UCSD-AML1 (cell line): ENCODE measurements around the gene SMAD1.

Experiments used
- DNase-seq: peaks from one replicate; lab custom pipeline; 2025; ENCODE audit not compliant: unreplicated experiment; lab: John Stamatoyannopoulos, UW

Gene SMAD1

DNA sequence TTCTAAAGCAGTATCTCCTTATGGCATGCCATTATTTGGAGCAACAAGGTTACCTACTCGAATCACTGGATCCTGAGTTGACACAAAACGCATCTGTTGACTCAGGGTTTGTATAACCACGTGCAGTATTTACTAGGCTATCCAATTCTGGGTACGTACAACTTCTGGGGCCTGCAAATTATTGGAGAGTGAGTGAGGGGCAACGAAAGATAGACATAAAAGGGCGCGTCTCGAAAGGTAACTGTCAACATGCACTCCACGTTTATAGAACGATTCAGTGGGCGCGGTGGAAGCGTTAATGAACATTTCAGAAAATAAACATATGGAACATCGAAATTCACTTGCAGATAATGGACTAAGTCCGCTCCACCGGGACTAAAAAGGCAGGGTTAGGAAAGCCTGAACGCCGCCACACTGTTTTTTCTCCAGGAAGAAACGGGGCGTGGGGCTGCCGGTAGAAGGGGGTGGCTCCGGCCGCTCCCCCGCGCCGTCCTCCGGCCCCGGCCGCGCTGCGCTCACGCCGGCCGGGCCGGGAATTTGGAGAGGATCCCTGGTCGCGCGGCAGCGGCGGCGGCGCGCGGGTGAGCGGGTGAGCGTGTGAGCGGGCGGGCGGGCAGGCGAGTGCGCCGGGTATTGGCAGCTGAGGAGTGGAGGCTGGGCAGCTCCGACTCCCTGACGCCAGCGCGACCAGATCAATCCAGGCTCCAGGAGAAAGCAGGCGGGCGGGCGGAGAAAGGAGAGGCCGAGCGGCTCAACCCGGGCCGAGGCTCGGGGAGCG, at the start of gene SMAD1:
TSS of gene SMAD1 (plus strand) at position 690 of the 778 bp plus-strand sequence. CDS start 32,761 bp downstream, outside the sequence.
- DNase-seq, result peak; percentile 85

DNA sequence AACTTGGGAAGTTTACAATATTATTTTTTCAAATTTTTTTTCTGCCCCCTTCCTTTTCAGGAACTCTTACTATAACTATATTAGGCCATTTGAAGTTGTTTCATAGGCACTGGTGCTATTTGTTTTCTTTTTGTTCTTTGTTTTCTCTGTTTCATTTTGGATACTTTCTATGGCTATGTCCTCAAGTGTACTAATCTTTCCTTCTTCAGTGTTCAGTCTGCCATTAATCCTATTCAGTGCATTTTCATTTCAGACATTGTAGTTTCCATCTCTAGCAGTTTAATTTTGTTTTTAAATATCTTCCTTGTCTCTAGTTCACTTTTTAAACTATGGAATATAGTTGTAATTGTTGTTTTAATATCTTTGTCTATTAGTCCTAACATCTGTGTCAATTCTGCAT, 48.0 kb upstream of the SMAD1 start:
- DNase-seq, result no peak

DNA sequence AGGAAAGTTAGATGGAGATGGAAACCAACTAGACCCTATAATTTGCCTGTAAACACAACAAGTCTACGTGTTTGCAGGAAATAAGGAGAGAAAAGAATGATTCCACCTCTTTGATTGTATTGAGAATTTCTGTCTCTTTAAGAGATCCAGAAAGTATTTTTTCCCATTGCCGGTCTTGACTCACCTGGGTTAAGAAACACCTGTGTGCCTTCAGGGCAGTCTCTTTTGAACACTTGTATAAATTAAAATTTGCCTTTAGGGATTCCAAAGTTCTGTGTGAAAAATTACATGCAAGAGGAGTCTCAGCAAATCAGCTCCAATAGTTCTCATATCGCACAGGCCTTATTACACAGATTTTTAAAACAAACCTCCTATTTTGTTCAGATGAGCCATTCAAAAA, 46.0 kb upstream of the SMAD1 start:
- DNase-seq, result no peak

DNA sequence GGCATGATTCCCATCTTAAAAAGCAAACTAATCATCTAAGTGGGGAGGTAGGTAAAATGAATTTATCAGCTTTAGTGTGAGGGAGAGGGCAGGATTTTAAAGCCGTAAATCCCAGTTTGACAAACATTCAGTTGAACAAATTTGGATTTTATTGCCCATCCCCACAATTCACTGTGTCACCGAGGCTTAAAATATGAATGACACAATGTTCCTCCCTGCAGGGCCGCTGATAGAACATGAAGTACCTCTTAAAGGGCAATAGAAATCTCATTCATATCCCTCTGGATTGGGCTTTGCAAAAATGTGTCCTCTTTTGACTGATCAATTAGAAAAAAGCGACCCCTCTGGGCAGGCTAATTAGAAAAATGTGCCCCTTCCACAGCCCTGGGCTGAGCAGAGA, 45.5 kb upstream of the SMAD1 start:
- DNase-seq, result no peak

DNA sequence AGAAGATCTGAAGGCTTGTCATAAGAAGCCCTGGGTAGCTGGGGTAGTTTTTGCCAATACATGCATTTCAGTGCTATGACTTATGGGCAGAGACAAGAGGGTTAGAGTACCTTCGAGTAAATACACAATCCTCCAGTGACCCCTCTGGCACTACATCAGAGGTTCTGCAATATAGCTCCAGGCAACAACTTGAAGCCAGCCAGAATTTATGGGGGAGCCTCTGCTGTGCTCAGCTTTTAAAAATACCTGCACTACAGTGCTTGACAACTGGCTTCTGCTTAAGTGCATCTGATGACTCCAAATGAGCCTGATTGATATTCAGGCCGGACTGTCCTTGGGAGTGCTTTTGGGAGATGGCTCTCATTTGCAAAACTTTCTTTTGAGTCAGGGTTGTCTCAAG, 44.9 kb upstream of the SMAD1 start:
- DNase-seq, result no peak

DNA sequence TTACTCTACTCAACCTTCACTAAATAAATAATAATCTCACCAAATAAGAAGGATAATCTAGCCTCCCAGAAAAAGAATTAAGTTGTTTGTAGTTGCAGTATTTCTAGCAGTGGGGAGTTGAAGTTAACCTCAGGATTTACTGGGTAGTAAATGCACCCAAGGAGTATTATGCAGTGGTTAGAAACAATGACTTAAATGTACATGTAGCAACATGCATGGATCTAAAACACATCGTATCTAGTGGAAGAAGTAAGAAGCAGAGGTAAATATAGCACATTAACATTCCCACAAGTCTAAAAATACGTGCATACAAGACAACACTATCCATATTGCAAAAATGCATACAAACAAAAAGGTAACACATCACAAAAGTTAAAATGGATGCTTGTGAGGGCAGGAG, 44.2 kb upstream of the SMAD1 start:
- no peak for DNase-seq

DNA sequence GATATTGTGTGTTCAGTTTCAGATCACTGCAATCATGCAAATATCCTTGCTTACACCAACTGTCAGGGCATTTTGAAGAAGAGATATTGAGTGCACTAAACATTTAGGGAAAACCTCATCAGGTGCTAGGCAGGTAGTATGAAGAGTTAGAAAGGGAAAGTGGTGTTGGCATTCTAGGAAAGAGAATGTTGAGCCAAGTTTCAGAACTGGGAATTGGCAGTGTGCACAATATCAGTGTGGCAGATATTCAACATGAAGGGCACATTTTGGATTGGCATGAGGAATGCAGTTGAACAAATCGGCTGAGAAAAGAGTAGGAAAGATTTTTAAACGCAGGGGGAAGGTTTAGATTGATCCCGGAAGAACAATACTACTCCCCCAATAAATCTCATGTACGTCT, 43.4 kb upstream of the SMAD1 start:
- DNase-seq, result no peak

DNA sequence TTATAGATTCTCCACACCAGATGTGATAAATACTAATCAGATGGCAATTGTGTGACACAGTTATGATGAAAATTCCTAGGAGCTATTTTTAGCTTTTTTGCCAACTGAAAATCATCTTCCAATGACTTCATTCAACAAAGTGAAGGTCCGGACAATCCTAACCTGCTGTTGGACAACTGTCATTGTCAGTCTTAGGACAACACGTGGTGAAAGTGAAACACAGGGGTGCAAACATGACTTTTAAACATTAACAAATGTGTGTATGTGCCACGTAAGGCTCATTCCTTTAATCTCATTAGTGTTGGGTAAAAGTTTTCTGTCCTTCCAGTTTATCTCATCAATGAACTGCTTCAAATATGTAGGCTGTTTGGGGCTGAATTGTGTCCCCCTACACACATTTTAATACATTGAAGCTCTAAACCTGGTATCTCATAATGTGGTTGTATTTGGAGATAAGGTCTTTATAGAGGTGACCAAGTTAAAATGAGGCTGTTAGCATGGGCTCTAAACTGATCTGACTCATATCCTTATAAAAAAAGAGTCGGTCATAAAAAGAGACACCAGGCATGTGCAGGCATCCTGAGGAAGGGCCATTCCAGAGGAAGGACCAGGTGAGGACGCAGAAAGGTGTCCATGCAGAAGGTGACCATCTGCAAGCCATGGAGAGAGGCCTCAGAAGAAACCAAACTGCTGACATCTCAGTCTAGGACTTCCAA, 41.2 kb upstream of the SMAD1 start:
- no peak for DNase-seq

DNA sequence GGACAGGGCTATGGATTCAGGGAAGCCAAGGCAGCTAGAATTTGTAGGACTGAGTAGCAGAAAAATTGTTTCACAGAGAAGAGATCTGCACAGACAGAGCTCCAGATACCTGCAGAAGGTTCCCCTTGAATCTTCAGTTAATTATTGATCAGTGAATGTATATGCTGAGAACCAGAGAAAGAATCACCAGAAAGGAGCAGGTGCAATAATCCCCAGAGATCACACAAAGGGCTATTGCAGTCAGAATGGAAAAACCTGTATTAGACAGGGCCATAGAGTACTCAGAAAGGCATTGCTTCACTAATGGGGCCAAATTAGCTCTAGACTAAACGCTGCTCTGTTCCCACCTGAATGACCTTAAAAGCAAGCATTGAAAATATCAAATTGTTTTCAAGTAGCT, 35.5 kb upstream of the SMAD1 start:
- no peak for DNase-seq

DNA sequence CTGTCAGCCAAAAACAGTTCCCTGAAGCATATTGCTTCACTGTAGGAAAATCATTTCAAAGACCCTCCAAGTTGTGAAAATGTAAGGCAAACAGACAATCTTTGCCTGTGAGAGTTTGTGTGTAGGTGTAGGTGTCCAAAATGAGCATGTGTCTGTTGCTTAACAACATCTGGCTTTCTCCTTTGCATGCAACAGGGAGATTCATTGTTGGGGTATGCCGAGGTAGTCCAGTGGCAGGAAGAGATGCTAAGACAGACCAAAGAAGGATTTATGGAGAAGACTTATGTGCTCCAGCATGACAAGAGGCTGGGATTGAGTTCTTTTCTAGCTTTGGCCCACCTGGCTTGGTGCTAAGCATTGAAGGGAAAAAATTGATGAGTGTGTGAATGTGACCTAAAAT, 29.8 kb upstream of the SMAD1 start:
- no peak for DNase-seq

DNA sequence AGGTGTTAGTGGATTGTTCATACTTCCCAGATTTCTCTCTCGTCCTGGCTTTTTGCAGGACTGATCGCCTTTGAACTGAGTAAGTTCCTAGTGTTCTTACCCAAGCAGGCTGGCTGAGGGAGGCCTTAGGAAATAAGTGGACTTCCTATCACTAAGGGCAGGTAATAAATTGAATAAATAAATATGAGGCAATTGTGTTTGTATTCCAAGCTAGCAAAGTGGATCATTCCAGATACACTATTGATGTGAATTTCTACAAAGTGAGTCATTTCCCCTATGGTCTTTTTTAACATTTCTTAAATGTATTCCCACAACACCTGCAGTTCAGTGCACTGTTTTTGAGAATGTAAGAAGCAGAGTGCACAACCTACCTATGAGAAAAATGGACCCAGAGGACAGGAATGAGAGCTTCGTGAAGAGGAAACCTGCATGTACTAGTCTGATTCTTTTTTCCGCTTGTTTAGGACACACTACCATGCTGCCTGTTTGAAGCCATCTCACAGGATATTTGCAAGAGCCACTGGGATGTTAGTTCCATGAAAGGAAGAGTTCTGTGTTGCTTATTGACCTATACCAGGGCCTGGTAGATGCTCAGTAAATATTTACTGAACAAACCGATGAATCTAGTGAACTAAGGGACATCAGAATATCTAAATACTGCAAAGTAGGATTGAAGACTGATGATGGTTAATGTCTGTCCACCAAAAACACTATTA, 29.0 kb upstream of the SMAD1 start:
- no peak for DNase-seq

DNA sequence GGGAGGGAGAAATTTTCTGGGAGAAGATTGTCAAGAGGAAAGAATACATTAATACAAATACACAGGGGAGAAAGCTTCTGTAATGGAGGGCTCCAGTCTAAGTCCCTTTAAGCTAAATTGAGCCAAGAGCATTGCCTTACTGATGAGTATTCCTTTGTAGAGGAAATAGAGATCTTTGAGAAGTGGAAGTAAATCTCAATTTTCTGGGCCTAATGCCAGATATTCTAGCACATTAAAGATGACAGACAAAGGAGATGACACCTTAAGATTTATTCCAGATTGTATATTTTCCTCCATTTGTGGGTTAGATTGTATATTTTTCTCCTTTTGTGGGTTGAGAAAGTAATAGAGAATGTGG, 28.5 kb upstream of the SMAD1 start:
- no peak for DNase-seq

DNA sequence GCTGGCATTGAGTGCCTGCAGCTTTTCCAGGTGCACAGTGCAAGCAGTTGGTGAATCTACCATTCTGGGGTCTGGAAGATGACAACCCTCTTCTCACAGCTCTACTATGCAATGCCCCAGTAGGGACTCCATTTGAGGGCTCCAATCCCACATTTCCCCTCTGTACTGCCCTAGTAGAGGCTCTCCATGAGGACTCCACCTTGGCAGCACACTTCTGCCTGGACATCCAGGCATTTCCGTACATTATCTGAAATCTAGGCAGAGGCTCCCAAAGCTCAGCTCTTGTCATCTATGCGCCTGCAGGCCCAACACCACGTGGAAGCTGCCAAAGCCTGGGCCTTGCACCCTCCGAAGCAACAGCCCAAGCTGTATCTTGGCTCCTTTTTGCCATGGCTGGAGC, 8.4 kb upstream of the SMAD1 start:
- DNase-seq, result no peak

DNA sequence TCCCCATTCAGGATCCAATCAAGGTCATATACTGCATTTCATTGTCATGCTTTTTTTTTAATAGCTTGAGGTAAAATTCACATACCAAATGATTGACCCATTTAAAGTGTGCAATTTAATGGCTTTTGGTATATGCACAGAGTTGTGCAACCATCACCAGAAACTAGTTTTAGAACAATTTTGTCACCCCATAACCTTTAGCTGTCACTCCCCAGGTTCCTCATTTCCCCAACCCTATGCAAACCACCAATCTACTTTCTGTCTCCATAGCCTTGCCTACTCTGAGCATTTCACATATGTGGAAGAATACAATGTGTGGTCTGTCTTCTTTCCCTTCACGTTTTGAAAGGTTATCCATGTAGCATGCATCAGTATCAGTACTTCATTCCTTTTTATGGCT, 1.4 kb upstream of the SMAD1 start:
- DNase-seq, result no peak

DNA sequence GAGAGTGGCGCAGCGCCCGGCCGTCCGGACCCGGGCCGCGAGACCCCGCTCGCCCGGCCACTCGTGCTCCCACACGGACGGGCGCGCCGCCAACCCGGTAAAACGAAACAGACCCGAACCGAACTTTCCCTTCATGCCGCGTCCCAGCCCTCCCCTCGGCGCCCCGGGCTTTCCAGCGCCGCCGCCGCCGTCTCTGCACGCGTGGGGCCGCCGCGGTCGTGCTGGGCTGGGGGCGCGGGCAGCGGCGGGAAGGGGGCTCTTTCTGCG, 222 bp downstream of the SMAD1 start:
- no peak for DNase-seq

DNA sequence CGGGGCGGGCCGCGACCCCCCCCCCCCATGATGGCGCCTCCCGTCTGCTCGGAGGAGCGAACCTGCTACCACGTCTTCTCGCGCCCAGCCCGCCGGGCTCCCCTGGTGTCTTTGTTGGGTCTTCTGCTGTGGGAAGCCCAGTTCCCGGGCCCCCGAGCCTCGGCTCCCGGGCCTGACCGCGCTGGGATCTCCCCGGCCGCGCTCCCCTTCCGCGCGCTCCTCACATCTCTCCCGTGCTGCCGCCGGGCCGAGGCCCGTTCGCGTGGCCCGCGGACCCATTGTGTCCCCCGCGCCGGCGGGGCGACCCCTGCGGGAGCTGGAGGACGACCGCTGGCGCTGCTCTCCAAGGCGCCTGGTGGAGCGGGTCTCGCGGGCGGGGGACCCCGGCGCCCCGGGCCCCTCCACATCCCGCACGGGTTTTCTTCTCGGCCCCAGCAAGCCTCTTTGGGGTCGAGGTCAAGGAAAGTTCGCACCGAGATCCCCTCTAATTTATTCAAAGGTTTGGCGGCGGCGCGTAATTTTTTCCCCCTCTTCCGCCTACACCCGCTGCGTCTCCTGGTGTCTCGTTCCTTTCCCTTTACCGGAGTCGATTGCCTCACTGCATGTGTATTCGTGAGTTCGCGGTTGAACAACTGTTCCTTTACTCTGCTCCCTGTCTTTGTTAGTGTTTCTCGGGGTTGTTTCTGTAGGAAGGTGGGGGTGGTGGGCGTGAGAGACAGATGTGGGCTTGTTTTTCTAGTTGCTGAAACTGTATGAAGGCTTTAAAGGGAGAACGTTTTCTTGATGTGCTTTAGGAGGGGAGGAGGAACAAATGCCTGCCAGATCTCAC, 770 bp downstream of the SMAD1 start:
- peak; percentile 67 for DNase-seq

DNA sequence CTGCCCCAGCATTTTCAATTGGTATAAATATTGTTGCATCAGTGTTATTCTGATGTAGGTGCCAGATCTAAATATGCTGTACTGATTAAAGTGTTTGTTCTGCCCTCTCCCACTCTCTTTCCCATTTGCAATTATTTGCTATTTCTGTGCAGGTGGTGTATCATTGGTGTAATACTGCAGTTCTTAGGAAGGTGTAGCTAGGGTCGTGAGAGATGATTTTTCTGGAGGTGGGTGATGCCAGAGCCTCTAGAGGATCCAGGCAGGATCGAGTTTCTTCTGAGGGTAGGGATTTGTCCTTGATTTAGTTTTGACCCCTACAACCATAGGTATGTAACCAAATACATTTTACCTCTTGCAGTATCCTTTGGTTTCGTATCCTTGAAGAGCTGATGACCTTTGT, 1.9 kb downstream of the SMAD1 start:
- no peak for DNase-seq

DNA sequence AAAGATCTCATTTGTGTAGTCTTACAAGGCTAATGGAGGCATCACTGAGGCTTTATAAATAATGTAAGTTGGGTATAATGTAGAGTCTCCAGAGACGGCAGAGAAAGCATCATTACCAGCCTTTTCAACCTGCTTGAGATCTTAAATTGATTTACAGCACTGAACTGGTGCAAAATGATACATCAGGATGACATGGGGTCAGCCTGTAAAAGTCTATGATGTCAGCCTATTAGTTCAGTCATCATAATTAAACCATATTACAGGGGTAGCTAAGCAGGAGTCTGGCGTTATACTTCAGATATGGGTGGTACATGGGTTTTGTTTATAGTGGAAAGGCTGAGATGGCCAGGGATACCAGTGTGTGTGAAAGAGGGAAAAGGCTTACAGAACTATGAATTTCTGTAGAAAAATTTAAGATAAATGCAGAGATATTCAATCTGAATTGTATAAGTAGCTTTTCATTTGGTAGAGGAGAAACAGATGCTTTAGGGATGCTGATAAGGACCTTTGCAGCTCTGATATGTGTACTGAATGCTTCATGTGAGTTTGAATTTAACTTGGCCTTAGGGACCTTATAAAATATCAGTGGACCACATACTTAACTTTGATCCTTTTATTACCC, 2.7 kb downstream of the SMAD1 start:
- no peak for DNase-seq

DNA sequence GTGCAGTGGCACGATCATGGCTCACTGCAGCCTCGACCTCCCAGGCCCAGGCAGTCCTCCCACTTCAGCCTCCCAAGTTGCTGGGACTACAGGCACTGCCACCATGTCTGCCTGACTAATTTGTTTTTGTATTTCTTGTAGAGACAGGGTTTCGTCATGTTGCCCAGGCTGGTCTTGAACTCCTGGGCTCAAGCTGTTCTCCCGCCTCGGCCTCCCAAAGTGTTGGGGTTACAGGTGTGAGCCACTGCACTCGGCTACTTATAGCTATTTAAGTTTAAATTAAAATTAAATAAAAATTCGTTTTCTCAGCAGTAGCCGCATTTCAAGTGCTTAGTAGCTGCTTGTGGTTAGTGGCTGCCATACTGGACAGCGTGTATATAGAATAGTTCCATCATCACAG, 3.5 kb downstream of the SMAD1 start:
- DNase-seq, result no peak

DNA sequence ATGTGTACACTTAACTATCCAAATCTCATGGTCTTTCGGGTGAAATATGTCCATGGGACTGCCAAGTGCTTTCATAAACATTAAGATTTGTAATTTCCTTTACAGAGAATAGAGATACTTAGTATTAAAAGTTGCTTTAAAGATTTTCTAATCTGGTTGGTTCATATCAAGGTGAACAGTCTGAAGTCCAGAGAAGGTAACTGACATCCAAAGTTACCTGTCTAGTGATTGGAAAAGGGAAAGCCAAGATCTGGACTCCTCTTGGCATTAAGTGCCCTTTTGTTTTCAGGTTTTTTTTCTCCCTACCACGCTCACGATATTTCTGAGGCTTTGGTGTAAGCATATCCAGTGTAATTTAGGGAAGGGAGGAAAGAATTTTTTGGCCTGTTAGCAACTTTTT, 5.0 kb downstream of the SMAD1 start:
- no peak for DNase-seq

DNA sequence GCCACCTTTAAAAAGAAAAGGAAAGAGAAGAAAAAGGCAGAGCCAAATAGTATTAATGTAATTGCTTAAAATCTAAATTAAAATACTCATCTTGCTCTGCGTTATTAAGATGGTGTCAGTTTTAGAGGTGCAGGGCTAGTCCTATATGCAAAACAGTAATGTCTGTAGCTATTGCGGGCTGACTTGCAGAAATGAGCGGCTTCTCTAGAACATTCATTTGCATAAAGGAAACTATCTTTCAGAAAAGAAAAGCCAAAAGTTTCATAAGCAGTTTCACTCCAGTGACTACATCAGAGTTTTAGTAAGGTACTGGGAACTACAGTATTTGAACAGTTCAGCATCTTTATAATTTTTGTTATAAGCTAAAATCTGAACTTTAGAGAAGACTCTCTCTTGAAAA, 6.0 kb downstream of the SMAD1 start:
- no peak for DNase-seq
